22Rv1 (cell line): ENCODE results near the gene CTBP2.

ENCODE experiments used
- H3K27ac ChIP-seq: fragments of 450-650 bp; 2 replicates; pipeline ENCODE4 v1.5.1; 2017
- CTCF ChIP-seq: fragments of 450-650 bp; IDR thresholded peaks from 2 replicates; pipeline ENCODE4 v1.5.1; 2017; ENCODE audit warnings: mild to moderate bottlenecking
- ZFX ChIP-seq: fragments of 450-650 bp; IDR thresholded peaks from 2 replicates; pipeline ENCODE4 v1.6.1; 2017; ENCODE audit warnings: antibody characterized with exemption, borderline replicate concordance

CTBP2 gene

DNA sequence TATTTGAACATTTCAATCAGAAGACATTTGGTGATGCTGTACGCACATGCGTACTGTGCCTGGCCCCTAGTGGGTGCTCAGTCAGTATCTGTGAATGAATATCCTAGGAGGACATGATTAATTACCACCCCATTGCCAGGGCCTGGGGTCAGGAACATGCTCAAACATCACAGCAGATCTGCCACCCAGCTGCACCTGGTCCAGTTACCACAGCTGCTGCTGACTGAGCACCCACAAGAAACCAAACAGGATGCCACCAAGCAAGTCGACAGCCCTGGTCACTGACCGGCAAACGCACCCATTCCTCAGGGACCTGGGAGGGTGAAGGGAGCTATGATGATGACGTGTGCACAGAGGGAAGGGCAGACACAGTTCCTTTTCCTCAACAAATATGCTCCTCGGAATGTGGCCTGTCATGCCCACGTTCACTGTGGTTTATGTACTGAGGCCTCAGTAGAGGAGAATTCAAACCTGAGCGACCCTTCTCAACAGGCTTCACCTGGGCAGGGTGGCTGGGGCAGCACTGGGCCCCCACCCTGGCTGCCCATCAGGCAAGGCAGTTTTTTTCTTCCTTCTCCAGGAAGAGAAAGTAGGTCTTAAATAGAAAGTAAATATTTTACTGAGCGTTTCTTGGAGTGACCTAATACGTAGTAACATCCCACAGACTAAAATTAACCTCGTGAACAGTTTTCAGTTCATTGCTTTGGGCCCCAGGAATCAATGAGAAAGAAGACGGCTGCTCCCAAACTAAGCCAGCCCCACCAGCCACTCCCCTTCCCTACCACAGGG lies 13.4 kb downstream of the CTBP2 start:
- H3K27ac ChIP-seq: no peak overlapping the region
- TF ChIP-seq CTCF: no peak
- TF ChIP-seq ZFX: no peak

GRCh38 chr10:125145636-125146035 lies 14.7 kb downstream of the CTBP2 start:
- TF ChIP-seq ZFX: no peak
- TF ChIP-seq CTCF: no peak
- no peak overlapping the region for H3K27ac ChIP-seq

- peak; percentile 33 for TF ChIP-seq CTCF
- TF ChIP-seq ZFX: no peak
- H3K27ac ChIP-seq: no peak overlapping the region
These were observed 15.4 kb downstream of the CTBP2 start for GRCh38 chr10:125144693-125145623.

DNA sequence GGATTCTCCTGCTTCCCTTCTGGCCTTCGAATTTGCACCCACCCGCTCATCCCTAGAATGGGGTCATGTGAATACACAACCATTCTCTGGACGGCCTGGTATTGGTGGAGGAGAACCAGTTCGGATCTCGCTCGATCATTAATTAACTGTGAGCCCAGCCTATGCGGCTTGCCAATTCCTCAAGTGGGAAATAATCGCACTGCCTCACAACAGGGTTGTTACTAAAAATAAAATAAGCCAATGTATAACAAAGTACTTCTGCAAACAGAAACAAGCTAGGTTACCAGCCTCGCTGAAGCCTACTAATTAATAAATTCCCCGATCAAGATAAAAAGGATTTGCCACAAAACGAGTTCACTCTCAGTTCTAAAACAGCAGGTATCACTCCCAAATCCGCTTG lies 16.2 kb downstream of the CTBP2 start:
- no peak overlapping the region for H3K27ac ChIP-seq
- TF ChIP-seq ZFX (no peak), CTCF (no peak)

- no peak overlapping the region for H3K27ac ChIP-seq
- no peak for TF ChIP-seq CTCF
- TF ChIP-seq ZFX: no peak
These were observed 17.4 kb downstream of the CTBP2 start for GRCh38 chr10:125142946-125143345.

DNA sequence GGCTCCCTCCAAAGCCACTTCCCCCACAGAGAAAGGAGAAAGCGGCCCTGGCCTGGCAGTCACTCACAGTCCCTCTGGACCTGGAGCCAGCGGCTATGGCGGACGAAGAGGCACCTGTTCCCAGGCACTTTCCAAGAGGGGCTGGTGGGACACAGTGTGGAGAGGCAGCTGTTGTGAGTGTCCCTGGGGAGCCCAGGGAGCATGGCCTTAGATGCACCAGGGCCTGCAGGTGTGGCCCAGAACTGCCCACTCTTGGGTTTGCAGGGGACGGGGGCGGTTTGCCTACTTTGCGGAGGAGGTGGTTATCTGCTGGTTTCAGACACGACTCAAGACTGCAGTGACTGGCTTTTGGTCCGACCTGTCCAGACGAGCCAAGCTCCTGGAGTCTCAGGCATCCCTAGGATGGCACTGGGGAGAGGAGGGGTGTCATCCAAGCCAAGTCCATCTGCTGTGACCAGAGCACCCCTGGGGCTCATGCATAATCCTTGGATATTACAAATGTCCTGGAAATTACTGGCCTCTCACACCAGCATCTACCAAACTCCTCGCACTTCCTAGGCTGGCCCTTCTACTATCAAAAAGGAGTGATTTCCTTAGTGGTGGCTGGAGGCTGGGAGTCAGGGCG lies 18.4 kb downstream of the CTBP2 start:
- no peak for TF ChIP-seq ZFX
- TF ChIP-seq CTCF: no peak
- no peak overlapping the region for H3K27ac ChIP-seq
